ENCODE results near the gene PTBP1. TPM values are rescaled to one million over a fixed set of nuclear protein-coding genes. Genes with fewer than 3 reads are reported as not detected.

PTBP1 gene
- total and polyA plus RNA-seq, 9 of the 15 experiments (the other 6 are each of a cell fraction or from before 2014, with no cell fraction given), result 14.0 to 759 (median 234) TPM

GRCh38 chr19:814152-815078, 17.2 kb downstream of the PTBP1 start (continued):
- TF ChIP-seq ATF2 (CRISPR knock-in tag; IDR thresholded peaks at IDR 0.05) (no peak), SNRNP70 (optimal IDR thresholded peaks at IDR 0.05; ENCODE audit: low read depth, low read length) (no peak), RFX1 (IDR thresholded peaks at IDR 0.05) (no peak), HBP1 (CRISPR knock-in tag; IDR thresholded peaks at IDR 0.05) (no peak), ZNF696 (CRISPR knock-in tag; conservative IDR thresholded peaks at IDR 0.05) (no peak), HDAC6 (IDR thresholded peaks at IDR 0.05; ENCODE audit: low read depth, low read length) (no peak), RBFOX2 (IDR thresholded peaks at IDR 0.05; ENCODE audit: low read depth, low read length) (peak; percentile 43), ELF1 (tag; IDR thresholded peaks at IDR 0.05) (no peak), CLOCK (CRISPR knock-in tag; IDR thresholded peaks at IDR 0.05; ENCODE audit: borderline replicate concordance) (no peak), ETS2 (tag; IDR thresholded peaks at IDR 0.05; ENCODE audit: borderline replicate concordance, poor library complexity, severe bottlenecking) (no peak), ZKSCAN8 (CRISPR knock-in tag; IDR thresholded peaks at IDR 0.05) (no peak), SIRT6 (IDR thresholded peaks at IDR 0.05; ENCODE audit: low read depth, low read length) (no peak), HNRNPL (IDR thresholded peaks at IDR 0.05; ENCODE audit: low read depth, low read length) (peak; percentile 41; the same call in 1 of the 2 replicates), ZNF717 (CRISPR knock-in tag; IDR thresholded peaks at IDR 0.05) (no peak), MAX (CRISPR knock-in tag; IDR thresholded peaks at IDR 0.05) (no peak), BRD4 (IDR thresholded peaks at IDR 0.05) (no peak), HNRNPLL (IDR thresholded peaks at IDR 0.05; ENCODE audit: low read depth, low read length, poor library complexity, severe bottlenecking) (no peak), USF1 (CRISPR knock-in tag; IDR thresholded peaks at IDR 0.05) (no peak), POLR2AphosphoS2 (IDR thresholded peaks at IDR 0.05; ENCODE audit: low read length) (peak; percentile 44), IRF2 (CRISPR knock-in tag; IDR thresholded peaks at IDR 0.05) (no peak), ZBTB7A (IDR thresholded peaks at IDR 0.05; ENCODE audit: borderline replicate concordance, control insufficient read depth, low read depth, low read length) (no peak)

Measured in K562 (cell line).